HG03575 (cell line): Measurements from ENCODE around the gene F12.

Source experiments
- ATAC-seq: cut with Tn5 transposase; IDR thresholded peaks from one replicate; pipeline ENCODE4 v1.9.1; 2021; ENCODE audit not compliant: unreplicated experiment, insufficient number of reproducible peaks, low FRiP score; ENCODE audit errors: extremely low read depth

F12 gene

DNA sequence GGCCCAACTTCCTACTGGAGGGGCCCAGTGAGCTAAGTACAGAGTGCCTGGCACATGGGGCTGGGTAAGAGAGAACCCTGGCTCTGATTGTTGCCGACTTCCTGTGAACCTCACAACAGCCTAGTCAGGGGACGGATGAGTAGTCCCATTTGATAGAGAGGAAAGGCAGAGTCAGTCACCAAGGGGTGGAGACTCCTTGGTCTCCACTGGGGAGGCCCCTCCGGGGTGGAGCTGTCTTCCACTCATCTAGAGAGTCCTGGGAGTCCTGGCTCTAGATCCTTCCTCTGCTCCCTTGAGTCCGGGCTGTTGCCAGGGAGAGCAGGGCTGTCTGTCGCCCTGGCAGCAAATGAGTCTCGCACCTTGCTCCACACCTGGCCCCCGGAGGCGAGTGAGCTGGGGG lies 25.1 kb upstream of the F12 start:
- no peak for ATAC-seq

DNA sequence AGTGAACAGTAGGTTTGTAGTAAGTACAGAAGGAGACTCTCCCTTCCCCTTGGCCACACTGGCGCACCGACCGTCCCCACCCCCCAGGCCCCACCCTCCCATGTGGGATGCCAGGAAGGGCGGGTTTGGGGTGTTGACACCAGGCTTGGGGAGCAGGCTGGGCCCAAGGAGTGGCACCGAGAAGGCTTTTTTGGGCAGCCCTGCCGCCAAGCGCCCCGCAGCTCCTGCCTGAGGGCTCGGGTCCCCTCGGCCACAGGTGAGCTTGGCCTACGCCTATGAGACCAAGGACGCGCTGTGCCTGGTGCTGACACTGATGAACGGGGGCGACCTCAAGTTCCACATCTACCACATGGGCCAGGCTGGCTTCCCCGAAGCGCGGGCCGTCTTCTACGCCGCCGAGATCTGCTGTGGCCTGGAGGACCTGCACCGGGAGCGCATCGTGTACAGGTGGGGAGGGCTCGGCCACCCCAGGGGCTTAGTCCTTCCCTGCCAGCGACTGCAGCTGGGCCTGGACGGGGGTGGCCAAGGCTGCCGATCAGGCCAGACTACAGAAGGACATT lies 24.4 kb upstream of the F12 start:
- ATAC-seq: no peak

DNA sequence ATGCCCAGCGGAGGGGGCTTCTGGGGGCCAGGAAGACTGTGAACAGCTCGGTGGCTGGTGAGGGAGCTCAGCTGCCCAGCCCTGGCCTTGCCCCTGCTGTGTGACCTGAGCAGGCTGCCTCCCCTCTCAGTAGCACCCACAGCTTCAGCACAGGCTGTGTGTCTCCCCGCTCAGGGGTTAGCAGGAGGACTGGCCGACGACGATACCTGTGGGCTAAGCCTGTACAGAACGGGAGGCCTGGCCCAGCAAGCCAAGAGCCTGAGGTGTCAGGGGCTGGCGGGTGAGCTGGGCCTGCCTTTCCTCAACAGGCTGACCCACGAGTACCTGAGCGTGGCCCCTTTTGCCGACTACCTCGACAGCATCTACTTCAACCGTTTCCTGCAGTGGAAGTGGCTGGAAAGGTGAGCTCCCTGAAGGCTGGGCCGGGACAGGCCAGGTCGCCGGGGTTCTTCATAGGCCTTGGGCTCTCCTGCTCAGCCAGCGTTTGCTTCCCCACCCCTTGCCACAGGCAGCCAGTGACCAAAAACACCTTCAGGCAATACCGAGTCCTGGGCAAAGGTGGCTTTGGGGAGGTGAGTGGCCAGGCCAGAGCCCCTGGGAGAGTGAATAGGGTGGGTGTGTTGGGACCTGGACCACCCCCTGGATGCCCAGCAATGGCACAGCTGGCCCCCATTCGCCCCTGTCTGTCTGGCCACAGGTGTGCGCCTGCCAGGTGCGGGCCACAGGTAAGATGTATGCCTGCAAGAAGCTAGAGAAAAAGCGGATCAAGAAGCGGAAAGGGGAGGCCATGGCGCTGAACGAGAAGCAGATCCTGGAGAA lies 23.7 kb upstream of the F12 start:
- no peak for ATAC-seq

DNA sequence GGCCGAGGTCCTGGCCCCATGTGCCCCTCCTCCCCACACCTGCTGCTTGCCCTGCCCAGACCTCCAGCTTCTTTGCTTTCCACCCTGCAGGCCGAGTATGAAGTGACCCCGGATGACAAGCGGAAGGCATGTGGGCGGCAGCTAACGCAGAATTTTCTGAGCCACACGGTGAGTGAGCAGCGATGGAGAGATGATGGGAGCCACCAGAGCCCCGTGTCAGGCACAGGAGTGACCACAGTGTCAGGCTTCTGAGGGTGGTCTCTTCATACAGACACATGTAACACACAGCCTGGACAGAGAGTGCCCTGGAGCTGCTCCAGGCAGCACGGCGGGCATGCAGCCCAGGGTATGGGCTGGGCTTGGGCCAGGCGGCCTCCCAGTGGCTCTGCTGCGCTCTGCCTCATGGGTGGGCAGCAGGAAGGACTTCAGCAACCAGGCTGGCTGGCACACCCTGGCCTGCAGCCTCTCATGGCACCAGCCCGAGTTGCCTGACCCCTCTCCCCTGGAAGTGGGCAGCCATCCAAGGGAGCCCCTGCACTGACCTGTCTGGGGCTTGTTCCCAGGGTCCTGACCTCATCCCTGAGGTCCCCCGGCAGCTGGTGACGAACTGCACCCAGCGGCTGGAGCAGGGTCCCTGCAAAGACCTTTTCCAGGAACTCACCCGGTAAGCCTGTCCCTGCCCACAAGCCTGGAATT lies 22.9 kb upstream of the F12 start:
- ATAC-seq: no peak

DNA sequence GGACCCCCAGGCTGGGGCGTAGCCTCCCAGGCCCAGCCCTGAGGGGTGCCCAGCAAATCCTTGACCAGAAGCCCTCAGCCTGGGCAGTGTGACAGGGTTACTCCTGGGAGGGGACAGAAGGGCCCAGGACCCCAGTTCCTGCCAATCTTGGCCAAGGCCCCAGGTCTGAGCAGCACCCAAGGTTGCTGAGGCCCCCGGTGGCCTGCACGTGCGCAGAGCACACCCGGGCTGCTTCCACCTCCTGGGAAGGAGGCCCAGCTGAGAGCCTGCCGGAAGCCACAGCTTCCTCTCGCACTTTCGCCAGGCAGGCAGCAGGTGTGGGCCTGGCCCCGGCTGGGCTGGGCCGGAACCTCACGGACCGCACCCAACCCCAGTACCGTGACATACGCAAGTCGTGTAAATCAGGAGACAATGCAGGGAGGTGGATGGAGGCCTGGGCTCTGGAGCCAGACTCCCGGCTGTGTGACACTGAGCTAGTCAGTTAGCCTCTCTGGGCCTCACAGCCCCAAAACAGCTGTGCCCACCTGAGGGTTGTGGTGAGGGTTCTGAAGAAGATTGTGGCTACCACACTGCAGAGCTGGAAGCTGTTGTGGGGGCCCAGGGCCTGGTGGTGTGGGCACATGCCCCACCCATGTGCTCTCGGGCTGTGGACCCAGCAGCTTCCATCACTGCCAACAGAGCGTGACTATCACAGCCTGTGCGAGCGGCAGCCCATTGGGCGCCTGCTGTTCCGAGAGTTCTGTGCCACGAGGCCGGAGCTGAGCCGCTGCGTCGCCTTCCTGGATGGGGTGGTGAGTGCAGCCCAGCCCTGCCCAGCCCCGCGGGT lies 22.2 kb upstream of the F12 start:
- peak; percentile 28 for ATAC-seq

DNA sequence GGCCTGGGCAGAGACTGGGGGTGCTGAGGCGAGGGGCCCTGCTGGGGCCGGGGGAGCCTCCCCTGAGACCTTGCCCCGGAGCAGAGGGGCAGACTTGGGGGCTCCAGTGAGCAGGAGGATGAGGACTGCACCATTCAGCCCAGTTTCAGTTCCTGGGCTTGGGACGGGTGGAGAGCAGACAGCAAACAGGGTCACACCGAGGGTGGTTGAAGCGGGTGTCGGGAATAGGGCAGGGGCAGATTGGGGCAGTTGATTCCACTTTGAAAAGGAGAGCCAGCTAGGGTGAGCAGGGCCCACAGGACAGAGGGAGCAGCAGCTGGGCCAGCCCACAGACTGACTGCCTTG lies 21.6 kb upstream of the F12 start:
- ATAC-seq: no peak

DNA sequence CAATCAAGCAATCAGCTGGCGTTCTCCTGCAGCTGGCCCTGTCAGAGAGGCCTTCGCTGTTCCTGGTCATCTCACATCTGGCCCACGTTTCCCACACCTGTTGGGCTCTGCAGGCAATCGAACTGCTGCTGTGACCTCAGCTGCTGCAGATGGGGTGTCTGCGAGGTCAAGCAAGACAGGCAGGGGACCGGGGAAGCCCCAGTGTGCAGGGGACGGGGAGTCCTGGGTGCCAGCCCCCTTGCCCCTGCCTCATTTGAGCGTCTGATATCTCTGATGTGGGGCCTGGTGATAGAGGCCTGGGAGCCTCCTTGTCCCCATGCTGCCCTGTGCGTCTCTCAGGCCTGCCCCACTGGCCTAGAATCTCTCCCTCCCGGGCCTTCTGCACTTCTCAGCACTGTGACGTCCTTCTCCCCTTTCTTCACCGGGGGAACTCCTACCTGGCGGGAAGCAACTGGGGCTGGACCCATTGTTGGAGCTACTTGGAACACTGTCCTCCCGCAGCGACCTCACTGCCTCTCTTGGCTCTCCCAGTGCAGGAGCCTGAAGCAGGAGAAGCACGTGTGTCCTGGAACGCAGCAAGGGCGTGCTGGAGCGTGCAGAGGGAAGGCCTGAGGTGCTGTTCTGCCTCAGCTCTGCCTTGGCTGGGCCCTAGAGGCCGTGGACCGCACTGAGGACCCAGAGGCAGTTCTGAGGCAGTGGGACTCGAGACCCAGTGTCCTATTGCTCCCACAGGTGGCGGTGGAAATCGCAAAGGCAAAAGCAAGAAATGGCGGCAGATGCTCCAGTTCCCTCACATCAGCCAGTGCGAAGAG lies 21.0 kb upstream of the F12 start:
- no peak for ATAC-seq

DNA sequence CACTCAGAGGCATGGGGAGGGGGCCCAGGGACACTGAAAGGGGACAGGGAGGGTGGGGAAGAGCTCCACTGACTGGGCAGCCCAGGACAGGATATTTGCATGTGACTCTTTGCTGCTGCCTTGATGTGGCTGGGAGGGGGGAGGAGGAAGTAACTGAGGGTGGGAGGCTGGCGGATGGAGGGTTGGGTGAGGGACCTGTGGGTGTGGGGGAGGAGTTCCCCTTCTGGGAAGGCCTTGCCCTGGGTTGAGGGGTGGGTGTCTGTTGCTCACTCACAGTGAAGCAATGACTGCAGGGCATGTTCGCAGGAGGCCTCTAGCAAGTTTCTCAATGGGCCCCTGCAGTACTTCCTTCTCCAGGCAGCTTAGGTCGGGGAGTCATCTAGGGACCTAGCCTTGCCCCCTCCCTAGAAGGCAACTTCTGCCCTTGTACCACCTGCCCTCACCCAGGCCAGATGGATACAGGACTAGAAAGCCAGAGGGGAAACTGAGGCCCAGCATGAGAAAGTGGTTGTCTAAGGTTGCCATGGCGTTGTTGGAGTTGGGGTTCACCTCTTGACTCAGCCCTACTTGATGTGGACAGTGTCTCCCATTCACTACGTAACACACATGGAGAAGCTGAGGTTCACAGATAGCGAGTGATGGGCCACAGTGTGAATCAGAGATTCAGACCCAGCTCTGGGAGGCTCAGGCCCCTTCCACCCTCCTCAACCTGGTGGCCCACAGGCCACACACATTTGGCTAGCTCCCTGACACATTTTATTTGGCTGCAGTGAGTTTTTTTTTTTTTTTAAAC lies 20.1 kb upstream of the F12 start:
- ATAC-seq: no peak

DNA sequence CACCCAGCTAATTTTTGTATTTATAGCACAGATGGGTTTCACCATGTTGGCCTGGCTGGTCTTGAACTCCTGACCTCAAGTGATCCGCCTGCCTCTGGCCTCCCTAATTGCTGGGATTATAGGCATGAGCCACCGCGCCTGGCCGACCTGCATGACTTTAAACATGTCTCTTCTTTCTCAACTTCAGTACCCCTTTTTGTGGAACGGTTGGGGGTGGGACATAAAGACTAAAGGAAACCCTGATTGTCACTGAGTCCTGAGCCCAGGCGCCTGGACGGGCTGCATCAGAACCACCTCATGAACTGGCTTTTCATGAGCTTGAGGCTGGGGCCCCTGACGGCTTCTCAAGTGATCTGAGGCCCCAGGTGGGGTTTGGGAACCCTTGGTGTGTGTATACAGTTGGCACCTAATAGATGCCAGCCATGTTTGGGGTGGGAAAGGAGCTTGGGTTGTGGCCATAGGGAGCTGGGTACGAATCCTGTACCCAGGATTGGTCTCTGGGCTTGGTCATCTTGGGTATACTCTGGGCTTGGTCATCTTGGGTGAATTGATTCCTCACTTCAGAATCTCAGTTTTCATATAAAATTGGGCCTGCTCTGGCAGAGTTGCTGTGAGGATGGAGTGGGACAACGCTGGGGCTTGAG lies 19.3 kb upstream of the F12 start:
- ATAC-seq: no peak

DNA sequence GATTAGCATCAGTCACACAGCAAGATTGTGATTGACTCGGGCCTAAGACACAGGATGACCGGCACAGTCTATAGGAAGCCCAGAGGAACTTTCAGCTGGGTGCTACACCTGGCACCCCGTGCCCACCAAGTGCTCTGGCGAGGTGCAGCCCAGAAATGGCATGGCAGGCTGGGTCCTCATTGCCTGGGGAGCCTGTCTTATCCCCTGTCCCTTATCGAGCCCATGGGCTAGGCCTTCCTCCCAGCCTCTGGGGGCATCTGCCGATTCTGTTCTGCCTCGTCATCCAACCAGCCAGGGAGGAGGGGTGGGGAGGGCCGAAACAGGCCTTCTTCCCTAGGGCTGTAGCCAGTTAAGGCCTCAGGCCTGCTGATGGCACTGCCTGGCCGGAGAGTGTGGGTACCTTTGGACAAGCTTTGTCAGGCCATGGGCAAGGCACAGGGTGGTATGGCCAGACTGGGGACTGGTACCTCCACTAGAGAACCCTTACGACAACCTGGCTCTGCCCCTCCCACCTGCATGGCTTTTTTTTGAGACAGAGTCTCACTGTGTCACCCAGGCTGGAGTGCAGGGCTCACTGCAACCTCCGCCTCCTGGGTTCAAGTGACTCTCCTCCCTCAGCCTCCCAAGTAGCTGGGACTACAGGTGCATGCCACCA lies 18.7 kb upstream of the F12 start:
- no peak for ATAC-seq

DNA sequence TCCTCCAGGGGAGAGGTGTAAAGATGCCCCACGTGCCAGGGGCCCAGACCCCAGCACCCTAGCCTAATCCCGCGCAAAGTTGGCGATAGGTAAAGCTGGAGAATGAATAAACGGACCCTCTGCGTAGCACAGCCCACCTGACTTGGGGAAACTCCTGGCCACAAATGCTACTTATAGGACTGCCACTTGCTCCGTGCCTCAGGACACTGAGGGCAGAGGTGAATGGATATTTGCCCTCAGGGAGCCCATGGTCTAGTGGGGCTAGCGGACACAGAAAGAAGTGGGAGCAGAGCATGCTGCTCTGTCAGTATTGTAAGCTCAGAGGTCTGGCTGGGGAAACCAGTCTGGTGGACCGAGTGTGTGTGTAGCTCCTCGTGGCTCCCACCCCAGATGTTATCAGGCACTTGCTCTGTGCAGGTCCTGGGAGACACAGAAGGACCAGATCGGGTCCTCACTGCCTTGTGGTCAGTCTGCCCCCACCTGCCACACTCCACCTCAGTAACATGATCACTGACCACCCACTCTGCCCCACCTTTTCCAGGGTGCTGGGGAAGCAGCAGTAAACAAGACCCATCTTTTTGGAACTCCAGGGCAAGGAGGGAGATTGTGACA lies 18.0 kb upstream of the F12 start:
- ATAC-seq: no peak

DNA sequence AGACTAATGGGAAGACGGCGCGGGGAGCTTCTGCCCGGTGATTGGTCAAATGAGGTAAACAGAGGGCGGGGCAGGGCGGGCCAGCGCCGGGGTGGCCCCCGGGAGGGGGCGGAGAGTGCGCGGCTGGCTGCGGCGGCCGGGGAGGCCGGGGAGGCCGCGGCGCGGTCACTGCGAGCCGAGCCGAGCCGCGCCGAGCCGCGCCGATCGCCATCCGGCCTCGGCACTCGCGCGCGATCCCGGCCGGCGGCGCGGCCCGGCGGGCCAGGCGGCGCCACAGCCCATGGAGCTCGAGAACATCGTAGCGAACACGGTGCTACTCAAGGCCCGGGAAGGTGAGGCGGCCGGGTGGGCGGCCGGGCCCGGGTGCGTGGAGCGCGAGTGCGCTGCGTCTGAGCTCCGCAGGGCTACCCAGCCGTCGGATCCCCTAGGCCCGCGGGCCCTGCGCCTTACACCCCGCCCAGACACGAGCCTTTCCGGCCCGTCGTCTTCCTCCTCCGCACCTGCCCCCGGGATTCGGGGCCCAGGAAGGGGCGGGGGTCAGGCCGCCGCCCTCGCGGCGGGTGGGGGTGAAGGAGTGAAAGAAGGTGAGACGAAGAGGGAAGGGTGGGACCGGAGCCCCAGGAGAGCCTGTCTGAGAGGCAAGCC lies 17.3 kb upstream of the F12 start, which contains the start of gene GRK6:
GRK6 (plus strand) TSS at position 111 of the 645 bp plus-strand sequence; CDS start at position 281, 170 bp downstream.
- no peak for ATAC-seq

DNA sequence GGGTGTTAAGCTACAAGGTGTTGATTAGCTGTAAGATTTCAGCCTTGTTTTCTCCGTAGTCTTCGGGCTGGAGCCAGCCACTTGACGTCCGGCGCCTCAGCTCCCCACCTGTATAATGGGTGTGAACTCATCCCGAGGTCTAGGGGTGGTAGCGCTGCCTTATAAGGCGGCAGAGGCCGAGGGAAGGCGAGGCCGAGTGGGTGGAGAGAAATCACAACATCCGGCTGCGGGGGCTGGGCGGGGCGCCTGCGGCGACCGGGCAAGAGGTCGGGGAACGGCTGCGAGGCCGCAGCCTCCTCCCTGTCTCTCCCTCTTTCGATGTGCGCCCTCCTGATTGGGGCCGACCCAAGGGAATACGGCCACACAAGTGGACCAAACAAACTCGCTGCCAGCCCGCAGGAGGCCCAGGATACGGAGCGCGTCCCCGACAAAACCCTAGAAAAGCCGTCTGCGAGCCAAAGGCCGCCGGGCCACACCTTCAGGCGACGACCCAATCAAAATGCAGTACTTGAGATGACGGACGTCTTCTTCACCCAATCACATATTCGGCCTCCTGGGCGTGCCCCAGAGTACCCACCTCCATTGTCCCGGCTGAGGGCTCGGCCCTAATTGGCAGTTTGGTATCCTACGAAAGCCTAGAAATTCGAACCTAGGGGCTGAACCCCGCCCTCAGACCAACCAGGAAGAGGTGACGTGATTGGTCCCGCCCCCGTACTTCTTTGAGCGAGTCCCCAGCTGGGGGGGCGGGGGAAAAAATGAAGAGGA lies 16.6 kb upstream of the F12 start:
- peak; percentile 63 for ATAC-seq

DNA sequence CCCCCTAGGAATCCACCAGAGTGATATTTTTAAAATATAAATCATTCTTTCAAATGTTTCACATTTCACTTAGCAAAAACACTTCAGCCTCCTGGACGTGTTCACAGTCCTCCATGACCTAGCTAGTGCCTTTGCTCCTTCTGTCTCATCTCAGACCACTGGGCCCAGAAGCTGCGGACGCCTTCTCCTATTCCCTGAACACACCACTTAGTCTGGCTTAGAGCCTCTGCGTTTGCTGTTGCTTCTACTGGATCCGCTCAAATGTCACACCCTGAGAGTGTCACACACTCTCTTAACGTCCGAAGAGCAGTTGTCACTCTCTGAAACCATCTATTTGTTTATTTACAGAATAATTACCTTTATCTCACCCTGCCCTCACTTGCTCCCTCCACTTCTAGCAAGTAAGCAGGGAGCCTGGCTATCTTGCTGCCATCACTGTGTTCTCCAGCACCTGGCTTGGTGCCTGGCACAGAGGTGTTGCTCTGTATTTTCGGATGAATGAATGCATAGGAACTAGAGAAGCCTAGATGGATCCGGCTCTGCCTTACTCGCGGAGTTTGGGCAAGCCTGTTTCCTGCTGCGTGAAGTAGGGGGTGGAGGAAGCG lies 15.9 kb upstream of the F12 start:
- no peak for ATAC-seq

DNA sequence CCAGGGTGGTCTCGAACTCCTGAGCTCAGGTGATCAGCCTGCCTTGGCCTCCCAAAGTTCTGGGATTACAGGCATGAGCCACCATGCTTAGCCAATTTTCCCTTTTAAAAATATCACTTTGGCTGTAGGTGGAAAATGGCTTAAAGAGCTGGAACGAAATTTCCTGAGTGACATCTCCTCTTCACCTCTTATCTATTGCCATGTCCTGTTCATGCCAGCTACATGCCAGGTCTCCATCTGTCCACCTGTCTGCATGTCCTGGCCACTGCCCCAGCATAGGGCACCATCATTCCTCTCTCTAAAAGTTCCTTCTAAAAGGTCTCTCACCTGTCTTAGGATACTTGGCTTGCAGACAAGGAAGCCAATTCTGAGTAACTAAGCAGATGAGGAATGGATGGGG lies 14.3 kb upstream of the F12 start:
- ATAC-seq: no peak
